HUES48 (cell line): ENCODE results near the gene TRMT2B.
"Not testable (repeated sequence)": the region's sequence is repeated elsewhere in the genome, so short reads cannot be mapped to it uniquely, and the experiment has no call there.

Experiments
- H3K27ac ChIP-seq: one replicate; pipeline ENCODE4 v1.7.0; 2013; ENCODE audit warnings: low read depth, low read length, inconsistent platforms
- H3K27me3 ChIP-seq: 2 replicates; pipeline ENCODE4 v1.6.1; 2013; ENCODE audit warnings: mild to moderate bottlenecking, low read length; ENCODE audit not compliant: control insufficient read depth, insufficient read depth
- H3K36me3 ChIP-seq: 2 replicates; pipeline ENCODE4 v1.6.1; 2013; ENCODE audit warnings: low read length; ENCODE audit not compliant: control insufficient read depth, insufficient read depth
- H3K4me1 ChIP-seq: 2 replicates; pipeline ENCODE4 v1.6.1; 2013; ENCODE audit warnings: mild to moderate bottlenecking, low read length; ENCODE audit not compliant: control insufficient read depth, insufficient read depth
- H3K4me3 ChIP-seq: 2 replicates; pipeline ENCODE4 v1.5.1; 2013; ENCODE audit warnings: mild to moderate bottlenecking, low read depth, low read length
- H3K9ac ChIP-seq: 2 replicates; pipeline ENCODE4 v1.6.1; 2013; ENCODE audit warnings: mild to moderate bottlenecking, low read depth, low read length, moderate library complexity
- H3K9me3 ChIP-seq: 2 replicates; pipeline ENCODE4 v1.6.1; 2013; ENCODE audit warnings: low read length; ENCODE audit not compliant: control insufficient read depth, insufficient read depth

The TRMT2B gene

GRCh38 chrX:101057093-101057714 lies 5.3 kb upstream of the TRMT2B start:
- Histone ChIP-seq H3K4me1 (peaks cover 4% of the 10 kb centered on the region; the same call in 1 of the 2 replicates), H3K9me3 (no peaks in the 10 kb centered on the region), H3K4me3 (no peak overlapping the region), H3K36me3 (no peaks in the 10 kb centered on the region), H3K27ac (no peak overlapping the region), H3K27me3 (no peaks in the 10 kb centered on the region), H3K9ac (no peak overlapping the region)

GRCh38 chrX:101056551-101056950 lies 4.6 kb upstream of the TRMT2B start:
- H3K27ac ChIP-seq, H3K4me1 ChIP-seq: not testable (repeated sequence)

GRCh38 chrX:101051153-101051548 lies 760 bp downstream of the TRMT2B start:
- H3K9me3 ChIP-seq = no peaks in the 10 kb centered on the region
- 0 out of 2 replicates have a peak, but pooled peaks cover 3% of the 10 kb centered on the region for H3K36me3 ChIP-seq
- peak overlapping the region; percentile 89 for H3K27ac ChIP-seq
- H3K4me3 ChIP-seq = peak overlapping the region; percentile 94
- H3K27me3 ChIP-seq = no peaks in the 10 kb centered on the region
- no peaks in the 10 kb centered on the region for H3K4me1 ChIP-seq
- H3K9ac ChIP-seq = peak overlapping the region; percentile 83

More at GRCh38 chrX:101056551-101056950, 4.6 kb upstream of the TRMT2B start:
- not testable (repeated sequence) for H3K9ac ChIP-seq, H3K27me3 ChIP-seq, H3K9me3 ChIP-seq, H3K36me3 ChIP-seq, H3K4me3 ChIP-seq

- H3K4me1 ChIP-seq = no peaks in the 10 kb centered on the region
- no peak overlapping the region for H3K9ac ChIP-seq
- H3K27me3 ChIP-seq = no peaks in the 10 kb centered on the region
- peaks cover 43% of the 10 kb centered on the region for H3K36me3 ChIP-seq
- no peaks in the 10 kb centered on the region for H3K9me3 ChIP-seq
- H3K4me3 ChIP-seq = no peak overlapping the region
- H3K27ac ChIP-seq = no peak overlapping the region
Observed at GRCh38 chrX:101040197-101040596, 11.7 kb downstream of the TRMT2B start.

- no peaks in the 10 kb centered on the region for H3K27me3 ChIP-seq
- peaks cover 43% of the 10 kb centered on the region for H3K36me3 ChIP-seq
- no peak overlapping the region for H3K27ac ChIP-seq
- no peak overlapping the region for H3K4me3 ChIP-seq
- H3K9me3 ChIP-seq = no peaks in the 10 kb centered on the region
- no peak overlapping the region for H3K9ac ChIP-seq
- no peaks in the 10 kb centered on the region for H3K4me1 ChIP-seq
Observed at GRCh38 chrX:101037231-101037630, 14.7 kb downstream of the TRMT2B start.

- no peak overlapping the region for H3K27ac ChIP-seq
- H3K4me1 ChIP-seq = no peaks in the 10 kb centered on the region
- peaks cover 22% of the 10 kb centered on the region for H3K36me3 ChIP-seq
- no peak overlapping the region for H3K4me3 ChIP-seq
- H3K9ac ChIP-seq = no peak overlapping the region
- H3K27me3 ChIP-seq = no peaks in the 10 kb centered on the region; the same call in 1 of the 2 replicates
- no peaks in the 10 kb centered on the region for H3K9me3 ChIP-seq
Observed at GRCh38 chrX:101029665-101030064, 22.2 kb downstream of the TRMT2B start.

GRCh38 chrX:101028562-101028961 lies 23.3 kb downstream of the TRMT2B start:
- no peak overlapping the region for H3K4me3 ChIP-seq
- H3K4me1 ChIP-seq = no peaks in the 10 kb centered on the region
- no peak overlapping the region for H3K9ac ChIP-seq
- no peak overlapping the region for H3K27ac ChIP-seq
- no peaks in the 10 kb centered on the region; the same call in 1 of the 2 replicates for H3K27me3 ChIP-seq
- no peaks in the 10 kb centered on the region for H3K9me3 ChIP-seq
- H3K36me3 ChIP-seq = peaks cover 26% of the 10 kb centered on the region

- Histone ChIP-seq H3K27me3 (no peaks in the 10 kb centered on the region; the same call in 1 of the 2 replicates), H3K27ac (no peak overlapping the region), H3K4me3 (no peak overlapping the region), H3K9me3 (no peaks in the 10 kb centered on the region), H3K36me3 (peaks cover 45% of the 10 kb centered on the region), H3K9ac (no peak overlapping the region), H3K4me1 (no peaks in the 10 kb centered on the region)
Observed at GRCh38 chrX:101025126-101025525, 26.8 kb downstream of the TRMT2B start.

GRCh38 chrX:101022020-101022419 lies 29.9 kb downstream of the TRMT2B start:
- Histone ChIP-seq H3K27ac (no peak overlapping the region), H3K9me3 (no peaks in the 10 kb centered on the region)

GRCh38 chrX:101012031-101012430 lies 39.9 kb downstream of the TRMT2B start:
- H3K4me3 ChIP-seq, H3K4me1 ChIP-seq, H3K9ac ChIP-seq, H3K27me3 ChIP-seq, H3K27ac ChIP-seq, H3K9me3 ChIP-seq: not testable (repeated sequence)
- H3K36me3 ChIP-seq = peaks cover 54% of the 10 kb centered on the region

More at GRCh38 chrX:101022020-101022419, 29.9 kb downstream of the TRMT2B start:
- no peak overlapping the region for H3K4me3 ChIP-seq
- no peaks in the 10 kb centered on the region for H3K27me3 ChIP-seq
- H3K4me1 ChIP-seq = no peaks in the 10 kb centered on the region
- no peak overlapping the region for H3K9ac ChIP-seq
- peaks cover 56% of the 10 kb centered on the region for H3K36me3 ChIP-seq

GRCh38 chrX:101009090-101009489 lies 42.8 kb downstream of the TRMT2B start:
- H3K27ac ChIP-seq = no peak overlapping the region
- H3K9ac ChIP-seq = no peak overlapping the region
- no peak overlapping the region for H3K4me3 ChIP-seq
- H3K36me3 ChIP-seq = peaks cover 49% of the 10 kb centered on the region
- H3K4me1 ChIP-seq = no peaks in the 10 kb centered on the region
- H3K27me3 ChIP-seq = no peaks in the 10 kb centered on the region
- H3K9me3 ChIP-seq = no peaks in the 10 kb centered on the region
